ENCODE results near the gene VTI1A. TPM values are rescaled to one million over a fixed set of nuclear protein-coding genes. Genes with fewer than 3 reads are reported as not detected.

The VTI1A gene
- total RNA-seq, 1 experiment from 2014 or later: 18.1 TPM

- no peaks in the 10 kb centered on the region for H3K9me3 ChIP-seq (ENCODE audit: insufficient read depth, low read depth)
- H3K9me2 ChIP-seq (ENCODE audit: insufficient read depth): no peaks in the 10 kb centered on the region
- no TSS peak for BruUV-seq (replicated peaks)
- POLR2A ChIA-PET (ENCODE audit: unreplicated experiment): no interaction called here
- H3F3A ChIP-seq (ENCODE audit: insufficient read depth, low read depth): peaks cover 65% of the 10 kb centered on the region
- CTCF ChIA-PET: no interaction called here
- H3K4me2 ChIP-seq: 0 out of 2 replicates have a peak overlapping the region, but pooled peaks have one; percentile 72
- no peak overlapping the region for H2AFZ ChIP-seq
- no peaks in the 10 kb centered on the region for H3K79me2 ChIP-seq (ENCODE audit: low read depth)
- H3K27ac ChIP-seq: no peak overlapping the region
- no peaks in the 10 kb centered on the region for H3K27me3 ChIP-seq (ENCODE audit: insufficient read depth, low read depth)
- TF ChIP-seq CTCF (conservative IDR thresholded peaks at IDR 0.05) (no peak), EZH2 (IDR thresholded peaks at IDR 0.05; ENCODE audit: low read depth) (no peak)
- H3K4me1 ChIP-seq (replicated peaks; ENCODE audit: insufficient read depth): peaks cover 67% of the 10 kb centered on the region
- no peak overlapping the region for H3K4me3 ChIP-seq
- DNase-seq: no peak
- H4K20me1 ChIP-seq (ENCODE audit: insufficient read depth): no peaks in the 10 kb centered on the region
- no peaks in the 10 kb centered on the region for H3K36me3 ChIP-seq (ENCODE audit: low read depth)
- intact Hi-C loops (cut with micrococcal nuclease; ENCODE audit: unreplicated experiment): loop anchor here (5.0 to 10.0 kb wide), 4 partner anchors 101 to 571 kb away; no protein-coding TSS in a partner anchor
Measured at GRCh38 chr10:112813866-112814591, 367.0 kb downstream of the VTI1A start.

- no TSS peak for BruUV-seq (replicated peaks)
- Histone ChIP-seq H3K9me3 (ENCODE audit: insufficient read depth, low read depth) (no peaks in the 10 kb centered on the region), H4K20me1 (ENCODE audit: insufficient read depth) (no peaks in the 10 kb centered on the region), H3K4me3 (peak overlapping the region; percentile 42; the same call in 1 of the 2 replicates), H3K4me1 (replicated peaks; ENCODE audit: insufficient read depth) (peaks cover 53% of the 10 kb centered on the region), H3K4me2 (peak overlapping the region; percentile 72), H3K27ac (peak overlapping the region; percentile 86), H2AFZ (no peak overlapping the region), H3K27me3 (ENCODE audit: insufficient read depth, low read depth) (no peaks in the 10 kb centered on the region), H3F3A (ENCODE audit: insufficient read depth, low read depth) (peaks cover 51% of the 10 kb centered on the region), H3K9me2 (ENCODE audit: insufficient read depth) (no peaks in the 10 kb centered on the region), H3K36me3 (ENCODE audit: low read depth) (no peaks in the 10 kb centered on the region), H3K79me2 (ENCODE audit: low read depth) (no peaks in the 10 kb centered on the region)
- ChIA-PET POLR2A (ENCODE audit: unreplicated experiment) (no interaction called here), CTCF (no interaction called here)
- intact Hi-C loops (cut with micrococcal nuclease; ENCODE audit: unreplicated experiment): loop anchor here (10.0 kb wide), 3 partner anchors 99 to 569 kb away; no protein-coding TSS in a partner anchor
- TF ChIP-seq EZH2 (IDR thresholded peaks at IDR 0.05; ENCODE audit: low read depth) (no peak), CTCF (conservative IDR thresholded peaks at IDR 0.05) (no peak)
- DNase-seq: peak; percentile 63 to 95
Measured at GRCh38 chr10:112815269-112816032, 368.4 kb downstream of the VTI1A start.

GRCh38 chr10:112816033-112816430, 369.0 kb downstream of the VTI1A start:
- peak overlapping the region; percentile 72 for H3K4me2 ChIP-seq
- no peaks in the 10 kb centered on the region for H4K20me1 ChIP-seq (ENCODE audit: insufficient read depth)
- no peaks in the 10 kb centered on the region for H3K9me2 ChIP-seq (ENCODE audit: insufficient read depth)
- peak overlapping the region; percentile 86 for H3K27ac ChIP-seq
- TF ChIP-seq EZH2 (IDR thresholded peaks at IDR 0.05; ENCODE audit: low read depth) (no peak), CTCF (conservative IDR thresholded peaks at IDR 0.05) (no peak)
- peak overlapping the region; percentile 42; the same call in 1 of the 2 replicates for H3K4me3 ChIP-seq
- no peaks in the 10 kb centered on the region for H3K36me3 ChIP-seq (ENCODE audit: low read depth)
- H3F3A ChIP-seq (ENCODE audit: insufficient read depth, low read depth): peaks cover 46% of the 10 kb centered on the region
- no peaks in the 10 kb centered on the region for H3K79me2 ChIP-seq (ENCODE audit: low read depth)
- DNase-seq: peak in 1 of 2 experiments; percentile 38
- ChIA-PET POLR2A (ENCODE audit: unreplicated experiment) (no interaction called here), CTCF (interaction anchor here (0.6 kb wide), 1 partner anchor 310 kb away, joined by 6 read pairs; no protein-coding TSS in a partner anchor)
- no peaks in the 10 kb centered on the region for H3K27me3 ChIP-seq (ENCODE audit: insufficient read depth, low read depth)
- intact Hi-C loops (cut with micrococcal nuclease; ENCODE audit: unreplicated experiment): loop anchor here (10.0 kb wide), 3 partner anchors 99 to 569 kb away; no protein-coding TSS in a partner anchor
- no peaks in the 10 kb centered on the region for H3K9me3 ChIP-seq (ENCODE audit: insufficient read depth, low read depth)
- BruUV-seq (replicated peaks): no TSS peak
- H3K4me1 ChIP-seq (replicated peaks; ENCODE audit: insufficient read depth): peaks cover 49% of the 10 kb centered on the region
- H2AFZ ChIP-seq: no peak overlapping the region
